DMS 273 treated with DMSO at 0.1 percent for 48 hours (cell line): ENCODE data around the gene MID2.
A peak's percentile ranks its signal among the peaks of the same experiment; 100 is the strongest.
"Not testable (repeated sequence)": the region's sequence is repeated elsewhere in the genome, so short reads cannot be mapped to it uniquely, and the experiment has no call there.

ENCODE experiments used
- DNase-seq: peaks from one replicate; lab custom pipeline; 2025; lab: John Stamatoyannopoulos, UW

Gene MID2, protein sequence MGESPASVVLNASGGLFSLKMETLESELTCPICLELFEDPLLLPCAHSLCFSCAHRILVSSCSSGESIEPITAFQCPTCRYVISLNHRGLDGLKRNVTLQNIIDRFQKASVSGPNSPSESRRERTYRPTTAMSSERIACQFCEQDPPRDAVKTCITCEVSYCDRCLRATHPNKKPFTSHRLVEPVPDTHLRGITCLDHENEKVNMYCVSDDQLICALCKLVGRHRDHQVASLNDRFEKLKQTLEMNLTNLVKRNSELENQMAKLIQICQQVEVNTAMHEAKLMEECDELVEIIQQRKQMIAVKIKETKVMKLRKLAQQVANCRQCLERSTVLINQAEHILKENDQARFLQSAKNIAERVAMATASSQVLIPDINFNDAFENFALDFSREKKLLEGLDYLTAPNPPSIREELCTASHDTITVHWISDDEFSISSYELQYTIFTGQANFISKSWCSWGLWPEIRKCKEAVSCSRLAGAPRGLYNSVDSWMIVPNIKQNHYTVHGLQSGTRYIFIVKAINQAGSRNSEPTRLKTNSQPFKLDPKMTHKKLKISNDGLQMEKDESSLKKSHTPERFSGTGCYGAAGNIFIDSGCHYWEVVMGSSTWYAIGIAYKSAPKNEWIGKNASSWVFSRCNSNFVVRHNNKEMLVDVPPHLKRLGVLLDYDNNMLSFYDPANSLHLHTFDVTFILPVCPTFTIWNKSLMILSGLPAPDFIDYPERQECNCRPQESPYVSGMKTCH

GRCh38 chrX:107825698-107826237, at the start of gene MID2:
Gene MID2 (plus strand): TSS chrX:107825866. CDS start chrX:107826427, 561 bp downstream.
- DNase-seq, result no peak

- DNase-seq, result peak; percentile 83
Measured at GRCh38 chrX:107776649-107777535, 48.8 kb upstream of the MID2 start.

- no peak for DNase-seq
Measured at GRCh38 chrX:107777536-107777832, 48.2 kb upstream of the MID2 start, which contains the start of gene NCBP2L. Gene NCBP2L (plus strand): TSS chrX:107777733. CDS start chrX:107794221, 16,488 bp downstream.

DNA sequence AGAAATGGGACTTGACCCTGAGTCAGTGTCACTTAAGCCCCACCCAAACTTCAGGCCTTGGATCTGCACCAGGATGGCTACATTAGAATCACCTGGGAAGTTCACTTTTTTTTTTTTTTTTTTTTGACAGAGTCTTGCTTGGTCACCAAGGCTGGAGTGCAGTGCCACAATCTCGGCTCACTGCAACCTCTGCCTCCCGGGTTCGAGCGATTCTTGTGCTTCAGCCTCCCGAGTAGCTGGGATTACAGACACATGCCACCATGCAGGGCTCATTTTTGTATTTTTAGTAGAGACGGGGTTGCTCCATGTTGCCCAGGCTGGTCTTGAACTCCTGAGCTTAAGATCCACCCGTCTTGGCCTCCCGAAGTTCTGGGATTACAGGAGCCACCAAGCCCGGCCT, 45.1 kb upstream of the MID2 start:
- DNase-seq, result no peak

DNA sequence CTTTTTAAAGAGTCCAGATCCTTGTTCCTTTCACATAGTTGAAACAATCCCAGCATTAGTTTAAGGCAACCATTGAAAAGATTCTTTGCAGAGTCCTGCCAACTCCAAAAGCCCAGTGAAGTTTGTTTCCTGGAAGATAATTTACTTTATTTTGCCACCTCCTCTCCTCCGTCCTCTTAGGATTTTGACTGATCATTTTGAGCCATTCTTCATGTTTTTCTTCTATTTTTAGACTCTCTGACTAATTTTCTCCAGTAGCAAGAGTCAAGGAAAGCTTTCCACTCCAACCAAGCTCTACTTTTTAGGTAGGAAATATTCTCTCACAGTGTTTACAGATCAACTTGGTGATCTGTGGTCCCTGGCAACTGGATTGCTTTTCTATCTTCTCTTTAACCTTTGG, 37.8 kb upstream of the MID2 start:
- DNase-seq, result no peak

GRCh38 chrX:107804427-107804826, 21.2 kb upstream of the MID2 start:
- no peak for DNase-seq

- DNase-seq, result no peak
Measured at GRCh38 chrX:107805179-107805578, 20.5 kb upstream of the MID2 start.

GRCh38 chrX:107810053-107810452, 15.6 kb upstream of the MID2 start:
- not testable (repeated sequence) for DNase-seq

DNA sequence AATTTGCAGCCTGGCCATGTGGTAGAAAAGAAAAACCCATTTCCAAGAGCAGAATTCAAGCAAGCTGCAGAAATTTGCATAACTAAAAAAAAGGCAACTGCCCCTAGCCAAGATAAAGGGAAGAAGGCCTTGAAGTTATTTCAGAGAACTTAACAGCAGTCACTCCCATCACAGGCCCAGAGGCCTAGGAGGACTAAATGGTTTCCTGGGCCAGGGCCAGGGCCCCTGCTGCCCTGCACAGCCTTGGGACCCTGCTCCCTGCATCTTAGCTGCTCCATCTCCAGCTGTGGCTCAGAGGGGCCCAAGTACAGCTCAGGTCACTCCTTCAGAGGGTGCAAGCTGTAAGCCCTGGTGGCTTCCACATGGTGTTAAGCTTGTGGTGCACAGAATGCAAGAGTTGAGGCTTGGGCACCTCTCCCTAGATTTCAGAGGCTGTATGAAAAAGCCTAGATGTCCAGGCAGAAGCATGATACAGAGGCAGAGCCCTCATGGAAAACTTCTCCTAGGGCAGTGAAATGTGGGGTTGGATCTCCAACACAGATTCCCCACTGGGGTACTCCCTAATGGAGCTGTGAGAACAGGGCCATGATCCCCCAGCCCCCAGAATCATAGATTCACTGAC, 6.7 kb upstream of the MID2 start:
- no peak for DNase-seq

DNA sequence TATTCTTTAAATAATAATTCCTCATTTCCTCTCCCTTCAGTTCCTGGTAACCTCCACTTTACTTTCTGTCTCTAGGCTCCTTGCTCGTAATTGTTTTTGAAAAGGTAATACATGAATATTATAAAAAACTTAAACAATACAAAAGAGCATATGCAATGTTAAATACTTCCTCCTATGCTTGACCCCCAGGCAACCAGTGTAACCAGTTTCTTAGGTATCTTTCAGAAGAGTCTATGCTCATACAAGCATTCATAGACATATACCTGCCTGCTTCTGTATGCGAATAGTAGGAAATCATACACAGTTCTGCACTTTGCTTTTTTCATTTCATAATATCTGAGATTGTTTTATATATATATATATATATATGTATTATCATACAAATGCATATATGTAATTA, 2.6 kb upstream of the MID2 start:
- no peak for DNase-seq

DNA sequence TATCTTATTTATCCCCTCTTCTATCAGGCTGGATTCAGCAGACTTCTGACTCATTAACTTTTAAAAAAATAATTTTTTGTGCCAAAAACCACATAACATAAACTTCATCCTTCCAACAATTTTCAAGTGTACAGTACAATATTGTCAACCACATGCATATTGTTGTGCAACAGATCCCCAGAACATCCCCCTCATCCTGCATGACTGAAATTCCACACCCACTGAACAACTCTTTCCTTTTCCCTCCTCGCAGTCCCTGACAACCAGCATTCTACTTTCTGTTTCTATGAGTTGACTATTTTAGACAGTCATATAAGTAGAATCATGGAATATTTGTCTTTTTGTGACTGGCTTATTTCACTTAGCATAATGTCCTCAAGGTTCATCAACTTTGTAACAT, 2.2 kb upstream of the MID2 start:
- no peak for DNase-seq

- peak; percentile 27 for DNase-seq
Measured at GRCh38 chrX:107826238-107827029, 768 bp downstream of the MID2 start.

DNA sequence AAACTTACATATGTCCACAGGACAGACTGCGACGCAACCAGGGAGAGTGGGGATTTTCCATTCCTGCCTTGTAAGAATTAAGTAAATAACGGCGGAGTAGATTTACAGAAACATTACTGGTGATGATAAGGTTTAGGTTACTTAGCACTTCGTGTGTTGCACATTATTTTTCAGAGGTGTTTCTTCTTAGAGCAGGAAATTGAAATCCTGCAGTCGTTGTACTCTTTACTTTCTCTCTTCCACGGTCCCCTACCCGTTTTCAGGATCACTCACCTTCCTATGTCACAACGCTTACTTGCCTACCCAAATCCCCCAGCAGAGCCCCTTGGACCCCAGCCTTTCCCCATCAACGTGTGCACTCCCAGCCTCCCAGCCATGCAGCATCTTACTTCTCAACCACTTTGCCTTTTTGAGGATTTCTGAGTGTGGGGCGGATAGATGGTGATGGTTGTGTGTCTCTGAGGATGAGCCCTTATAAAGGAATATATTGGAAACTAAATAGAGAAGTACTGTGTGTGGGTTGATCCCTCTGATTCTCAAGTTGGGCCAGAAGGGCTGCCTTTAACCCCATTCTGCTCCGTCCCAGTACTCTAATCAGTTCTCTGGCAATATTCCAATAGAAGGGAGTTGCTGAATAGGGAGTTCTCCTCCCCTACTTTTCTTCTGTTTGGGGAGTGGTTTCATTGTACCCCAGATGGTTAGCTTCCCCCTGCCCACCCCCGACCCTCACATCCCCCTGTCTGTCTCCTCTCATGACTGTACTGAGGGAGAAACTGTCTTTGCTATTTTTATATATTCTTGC, 1.6 kb downstream of the MID2 start:
- DNase-seq, result no peak

DNA sequence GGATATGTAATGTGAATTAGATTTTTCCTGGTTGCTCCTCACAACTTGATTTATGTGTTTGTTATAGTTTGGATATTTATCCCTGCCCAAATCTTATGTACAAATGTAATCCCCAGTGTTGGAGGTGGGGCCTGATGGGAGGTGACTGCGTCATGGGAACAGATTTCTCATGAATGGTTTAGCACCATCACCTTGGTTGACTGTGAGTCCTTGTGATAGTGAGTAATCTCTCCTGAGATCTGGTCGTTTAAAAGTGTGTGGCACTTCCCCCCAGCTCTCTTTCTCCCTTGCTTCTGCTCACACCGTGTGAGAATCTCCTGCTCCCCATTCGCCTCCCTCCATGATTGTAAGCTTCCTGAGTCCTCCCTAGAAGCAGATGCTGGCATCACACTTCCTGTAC, 2.2 kb downstream of the MID2 start:
- DNase-seq, result no peak

GRCh38 chrX:107829878-107830277, 4.2 kb downstream of the MID2 start:
- no peak for DNase-seq

GRCh38 chrX:107831071-107831730, 5.5 kb downstream of the MID2 start:
- no peak for DNase-seq

DNA sequence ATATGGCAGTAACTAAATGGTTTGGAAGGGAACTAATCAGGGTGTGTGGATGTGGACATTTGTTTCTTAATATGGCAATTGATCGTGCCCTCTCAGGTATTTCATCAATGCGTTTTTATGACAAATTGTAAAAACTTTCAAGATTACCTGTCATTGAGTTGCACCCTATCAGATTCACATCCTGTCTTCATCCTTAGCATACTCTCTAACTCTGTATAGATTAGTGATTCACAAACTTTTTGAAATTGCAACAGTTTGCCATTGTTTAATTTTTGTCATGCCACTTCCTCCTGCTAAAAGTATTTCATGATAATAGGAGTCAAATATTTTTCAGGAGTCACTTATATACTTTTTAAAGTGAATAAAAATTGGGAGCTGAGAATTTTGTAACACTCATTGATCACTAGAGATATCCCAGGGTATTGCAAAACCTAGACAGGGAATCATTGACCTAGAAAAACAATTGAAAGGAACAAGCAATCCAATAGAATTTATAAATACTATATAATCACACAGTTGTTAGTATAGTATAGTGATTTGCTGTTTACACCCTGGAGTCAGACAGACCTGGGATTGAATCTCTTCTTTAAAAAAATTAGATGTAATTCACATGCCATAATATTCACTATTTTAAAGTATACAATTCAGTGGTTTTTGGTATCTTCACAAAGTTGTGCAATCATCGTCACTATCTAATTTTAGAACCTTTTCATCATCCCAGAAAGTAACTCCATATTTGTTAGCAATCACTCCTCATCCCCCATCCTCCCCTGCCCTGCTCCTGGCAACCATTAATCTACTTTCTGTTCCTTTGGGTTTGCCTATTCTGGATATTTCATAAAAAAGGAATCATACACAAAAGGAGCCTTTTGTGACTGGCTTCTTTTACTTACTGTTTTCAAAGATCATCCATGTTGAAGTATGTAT, 8.9 kb downstream of the MID2 start:
- DNase-seq, result no peak

DNA sequence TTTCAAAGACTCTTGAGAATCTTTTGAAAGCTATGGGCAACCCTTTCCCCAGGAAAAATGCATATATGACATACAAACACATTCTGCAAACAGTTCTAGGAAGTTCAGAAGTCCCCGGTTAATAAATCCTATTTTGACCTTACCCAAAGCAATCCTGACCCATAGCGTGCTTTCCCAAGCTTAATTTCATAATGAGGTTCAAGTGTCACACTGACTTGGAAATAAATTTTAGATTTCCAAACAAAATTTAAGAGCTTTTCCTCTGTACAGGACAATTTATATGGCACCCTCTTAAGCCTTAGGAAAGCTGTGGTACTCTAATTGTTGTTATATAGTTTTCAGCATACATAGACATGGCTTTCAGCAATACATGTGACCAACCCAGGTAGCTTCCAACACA, 11.3 kb downstream of the MID2 start:
- DNase-seq, result no peak
